Right cardiac atrium (tissue), 5 donors: ENCODE results near the gene FBXO31. TPM values are rescaled to one million over a fixed set of nuclear protein-coding genes. Genes with fewer than 3 reads are reported as not detected.

Experiments used
- ATAC-seq, 2 donors: fragments of 200-7000 bp; cut with Tn5 transposase; one replicate each; pipeline versions ENCODE4 v1.8.0 to v1.9.1; 2020; ENCODE audit warnings: moderate library complexity in 2 of 2, mild to moderate bottlenecking in 1 of 2
- DNase-seq, 3 donors: peaks; one replicate each; pipeline ENCODE4 v3.0.0-alpha.2; 2020
- H3K27ac ChIP-seq: one replicate; pipeline ENCODE4 v1.5.1; 2013; ENCODE audit warnings: mild to moderate bottlenecking, low read length, control low read depth, moderate library complexity
- H3K27me3 ChIP-seq: one replicate; pipeline ENCODE4 v1.6.1; 2013; ENCODE audit not compliant: control insufficient read depth, insufficient read depth
- H3K4me1 ChIP-seq: one replicate; pipeline ENCODE4 v1.6.1; 2013; ENCODE audit warnings: low read length; ENCODE audit not compliant: control insufficient read depth, insufficient read depth
- H3K4me3 ChIP-seq: one replicate; pipeline ENCODE4 v1.5.1; 2013; ENCODE audit warnings: low read length, control low read depth
- H3K9me3 ChIP-seq: one replicate; pipeline ENCODE4 v1.6.1; 2013; ENCODE audit warnings: low read length; ENCODE audit not compliant: control insufficient read depth
- WGBS: extraction: QIAGEN DNeasy Blood & Tissue Kit; methylation state at CpG from one replicate; pipeline ENCODE4 v1.1.7; 2013; 5-methylcytosine and 5-hydroxymethylcytosine counted together
- intact Hi-C, 4 donors: fragments of 100-400 bp; cut with DNase I; formaldehyde crosslinking; loops; one replicate each; pipeline versions ENCODE4 v1.11.0 to v1.14.0; 2022 to 2023
- polyA plus RNA-seq: library from polyadenylated mRNA; stranded (reverse); fragments of 200-250 nt; gene quantifications from one replicate; pipeline ENCODE4 v1.2.3, GENCODE V29; 2013
- total RNA-seq, 4 donors: library from RNA; stranded (reverse); fragmentation: NEBNext Ultra II Directional; extraction: Animal tissue kit (Norgen Biotek cat#: 25700); gene quantifications; one replicate each; pipeline ENCODE4 v1.2.1, GENCODE V29; 2021
- donor health status: healthy with polysubstance abuse.
- donor health status: DM: no; HTN: yes; CAD: no.
- donor health status: DM: no; HTN: no; CAD: no.
- donor health status: DM: no; HTN: yes; CAD: no; lungs with severe emphysema.
- donor health status: DM: yes; HTN: yes; CAD: no.

FBXO31 gene
- total and polyA plus RNA-seq, 5 donors, result 24.3 to 66.1 (median 49.5) TPM

- 94% methylated on average over 49 of the region's 49 CpGs for WGBS
- Histone ChIP-seq H3K4me1 (no peaks in the 10 kb centered on the region), H3K27me3 (no peaks in the 10 kb centered on the region), H3K27ac (no peak overlapping the region), H3K9me3 (no peaks in the 10 kb centered on the region), H3K4me3 (no peak overlapping the region)
- intact Hi-C loops, result loop anchor here in 2 of 4 donors (10.0 kb wide), 2 partner anchors 93 to 133 kb away; no protein-coding TSS in a partner anchor
- ATAC-seq (peak in 1 of 2 donors; percentile 5), DNase-seq (peak in 1 of 3 donors; percentile 57)
Measured at GRCh38 chr16:87411375-87412271, 28.0 kb upstream of the FBXO31 start.

GRCh38 chr16:87410968-87411367 lies 27.4 kb upstream of the FBXO31 start:
- intact Hi-C loops, result loop anchor here in 2 of 4 donors (10.0 kb wide), 2 partner anchors 94 to 134 kb away; no protein-coding TSS in a partner anchor
- 85% methylated on average over 14 of the region's 14 CpGs for WGBS
- no peaks in the 10 kb centered on the region for H3K4me1 ChIP-seq

GRCh38 chr16:87410530-87410929 lies 27.0 kb upstream of the FBXO31 start:
- no peak overlapping the region for H3K27ac ChIP-seq
- WGBS, result 91% methylated on average over 11 of the region's 11 CpGs
- intact Hi-C loops, result loop anchor here in 2 of 4 donors (10.0 kb wide), 2 partner anchors 94 to 134 kb away; no protein-coding TSS in a partner anchor
- DNase-seq, result no peak
- H3K4me1 ChIP-seq, result no peaks in the 10 kb centered on the region
- H3K9me3 ChIP-seq, result no peaks in the 10 kb centered on the region
- no peaks in the 10 kb centered on the region for H3K27me3 ChIP-seq
- H3K4me3 ChIP-seq, result no peak overlapping the region
- ATAC-seq, result no peak

More at GRCh38 chr16:87410968-87411367, 27.4 kb upstream of the FBXO31 start:
- Histone ChIP-seq H3K4me3 (no peak overlapping the region), H3K9me3 (no peaks in the 10 kb centered on the region), H3K27me3 (no peaks in the 10 kb centered on the region), H3K27ac (no peak overlapping the region)
- no peak for DNase-seq
- no peak for ATAC-seq

- H3K4me3 ChIP-seq, result no peak overlapping the region
- H3K9me3 ChIP-seq, result no peaks in the 10 kb centered on the region
- 93% methylated on average over 13 of the region's 13 CpGs for WGBS
- DNase-seq (no peak), ATAC-seq (no peak)
- no peaks in the 10 kb centered on the region for H3K4me1 ChIP-seq
- H3K27ac ChIP-seq, result no peak overlapping the region
- no peaks in the 10 kb centered on the region for H3K27me3 ChIP-seq
- intact Hi-C loops, result loop anchor here in 2 of 4 donors (10.0 kb wide), 2 partner anchors 95 to 135 kb away; no protein-coding TSS in a partner anchor
Measured at GRCh38 chr16:87409781-87410180, 26.2 kb upstream of the FBXO31 start.

GRCh38 chr16:87409153-87409552 lies 25.6 kb upstream of the FBXO31 start:
- no peak for ATAC-seq
- Histone ChIP-seq H3K4me3 (no peak overlapping the region), H3K9me3 (no peaks in the 10 kb centered on the region), H3K27ac (no peak overlapping the region), H3K27me3 (no peaks in the 10 kb centered on the region), H3K4me1 (no peaks in the 10 kb centered on the region)
- intact Hi-C loops, result no loop called here
- no peak for DNase-seq
- WGBS, result 75% methylated on average over 13 of the region's 13 CpGs

GRCh38 chr16:87407511-87408112 lies 24.0 kb upstream of the FBXO31 start:
- peak in 2 of 3 donors; percentile 70 to 76 for DNase-seq

GRCh38 chr16:87406495-87407088 lies 23.0 kb upstream of the FBXO31 start:
- H3K27ac ChIP-seq, result no peak overlapping the region
- DNase-seq (no peak), ATAC-seq (no peak)
- H3K9me3 ChIP-seq, result no peaks in the 10 kb centered on the region
- intact Hi-C loops, result no loop called here
- no peaks in the 10 kb centered on the region for H3K4me1 ChIP-seq
- 87% methylated on average over 14 of the region's 14 CpGs for WGBS
- no peak overlapping the region for H3K4me3 ChIP-seq
- no peaks in the 10 kb centered on the region for H3K27me3 ChIP-seq

More at GRCh38 chr16:87407511-87408112, 24.0 kb upstream of the FBXO31 start:
- H3K27ac ChIP-seq, result peak overlapping the region; percentile 2
- H3K9me3 ChIP-seq, result no peaks in the 10 kb centered on the region
- 69% methylated on average over 26 of the region's 26 CpGs for WGBS
- no peaks in the 10 kb centered on the region for H3K4me1 ChIP-seq
- H3K27me3 ChIP-seq, result no peaks in the 10 kb centered on the region
- intact Hi-C loops, result no loop called here
- no peak overlapping the region for H3K4me3 ChIP-seq
- peak; percentile 29 to 75 for ATAC-seq

- Histone ChIP-seq H3K4me3 (no peak overlapping the region), H3K27ac (no peak overlapping the region), H3K4me1 (no peaks in the 10 kb centered on the region), H3K9me3 (no peaks in the 10 kb centered on the region), H3K27me3 (no peaks in the 10 kb centered on the region)
- DNase-seq (no peak), ATAC-seq (peak; percentile 7 to 17)
- intact Hi-C loops, result no loop called here
- WGBS, result 90% methylated on average over 19 of the region's 19 CpGs
Measured at GRCh38 chr16:87404764-87405625, 21.4 kb upstream of the FBXO31 start.

GRCh38 chr16:87395181-87395842 lies 11.7 kb upstream of the FBXO31 start:
- peaks cover 6% of the 10 kb centered on the region for H3K4me1 ChIP-seq
- 63% methylated on average over 7 of the region's 7 CpGs for WGBS
- H3K27me3 ChIP-seq, result no peaks in the 10 kb centered on the region
- DNase-seq (no peak), ATAC-seq (no peak)
- no peak overlapping the region for H3K27ac ChIP-seq
- H3K4me3 ChIP-seq, result no peak overlapping the region
- H3K9me3 ChIP-seq, result no peaks in the 10 kb centered on the region
- intact Hi-C loops, result loop anchor here in 2 of 4 donors (5.0 to 10.0 kb wide), 3 partner anchors 177 to 369 kb away; partner anchors contain the start of gene KLHDC4 (in 1 of the 2)

GRCh38 chr16:87393680-87394055 lies 10.1 kb upstream of the FBXO31 start:
- WGBS, result 79% methylated on average over 6 of the region's 6 CpGs

More at GRCh38 chr16:87393680-87394055, 10.1 kb upstream of the FBXO31 start:
- H3K4me3 ChIP-seq, result peak overlapping the region; percentile 71
- intact Hi-C loops, result loop anchor here in 2 of 4 donors (10.0 kb wide), 2 partner anchors 241 to 371 kb away; partner anchors contain the start of gene KLHDC4 (in 1 of the 2)
- no peaks in the 10 kb centered on the region for H3K27me3 ChIP-seq
- no peak for DNase-seq
- ATAC-seq, result no peak
- no peak overlapping the region for H3K27ac ChIP-seq
- no peaks in the 10 kb centered on the region for H3K9me3 ChIP-seq
- H3K4me1 ChIP-seq, result peaks cover 6% of the 10 kb centered on the region
